Measurements from ENCODE around the gene SMC4. TPM values are rescaled to one million over a fixed set of nuclear protein-coding genes. Genes with fewer than 3 reads are reported as not detected.

The SMC4 gene
- polyA plus RNA-seq, 6 donors from 2014 or later, result 36.3 to 51.1 (median 46.1) TPM

DNA sequence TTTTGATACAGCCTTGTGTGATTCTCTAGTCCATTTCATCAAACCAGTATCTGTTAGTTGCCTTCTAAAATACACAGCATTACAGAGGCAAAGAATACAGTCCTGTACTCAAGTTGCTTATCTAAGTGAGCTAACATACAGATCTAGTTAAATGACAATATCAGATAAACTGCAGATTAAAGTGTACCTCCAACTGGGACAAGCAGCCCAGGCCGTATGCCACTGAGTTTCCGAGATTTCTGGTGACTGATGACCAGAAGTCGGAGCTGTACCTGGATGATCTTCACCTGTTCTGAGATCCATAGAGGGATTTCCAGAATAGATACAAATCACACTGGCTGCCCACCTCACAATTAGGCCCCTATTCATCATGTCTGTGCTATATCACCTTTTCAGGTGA, 56.4 kb downstream of the SMC4 start:
- H3K4me1 Mint-ChIP-seq, result peaks cover 0 to under 1% (median 0%) of the 10 kb centered on the region in 3 donors
- H3K9me3 Mint-ChIP-seq, result no peaks in the 10 kb centered on the region
- no peak overlapping the region for H3K4me3 Mint-ChIP-seq
- DNase-seq, result no peak
- H3K27ac Mint-ChIP-seq, result no peak overlapping the region
- H3K27me3 Mint-ChIP-seq, result no peaks in the 10 kb centered on the region
- no peaks in the 10 kb centered on the region for H3K36me3 Mint-ChIP-seq
- ATAC-seq (ENCODE audit: low read depth in 2 of 2), result no peak

DNA sequence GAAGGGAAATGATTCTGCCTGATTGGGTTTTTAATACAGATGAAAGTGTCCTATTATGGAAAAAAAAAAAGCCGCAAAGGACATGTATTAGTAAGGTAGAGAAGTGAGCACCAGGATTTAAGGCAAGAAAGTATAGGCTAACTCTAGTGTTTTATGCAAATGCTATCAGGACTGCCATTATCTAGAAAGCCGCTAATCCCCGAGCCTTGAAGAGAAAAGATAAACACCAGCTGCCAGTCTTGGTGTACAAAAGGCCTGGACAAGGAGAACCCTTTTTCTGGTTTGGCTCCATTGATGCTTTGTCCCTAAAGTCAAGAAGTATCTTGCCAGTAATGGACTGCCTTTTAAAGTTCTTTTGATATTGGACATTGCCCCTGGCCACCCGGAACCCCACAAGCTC, 58.7 kb downstream of the SMC4 start:
- peaks cover 0 to 9% (median 4%) of the 10 kb centered on the region in 3 donors for H3K27me3 Mint-ChIP-seq
- no peaks in the 10 kb centered on the region for H3K36me3 Mint-ChIP-seq
- H3K9me3 Mint-ChIP-seq, result no peaks in the 10 kb centered on the region
- ATAC-seq (ENCODE audit: low read depth in 2 of 2), result no peak
- peak overlapping the region in 1 of 6 donors; percentile 14 for H3K27ac Mint-ChIP-seq
- no peak for DNase-seq
- no peak overlapping the region for H3K4me3 Mint-ChIP-seq
- no peaks in the 10 kb centered on the region for H3K4me1 Mint-ChIP-seq

DNA sequence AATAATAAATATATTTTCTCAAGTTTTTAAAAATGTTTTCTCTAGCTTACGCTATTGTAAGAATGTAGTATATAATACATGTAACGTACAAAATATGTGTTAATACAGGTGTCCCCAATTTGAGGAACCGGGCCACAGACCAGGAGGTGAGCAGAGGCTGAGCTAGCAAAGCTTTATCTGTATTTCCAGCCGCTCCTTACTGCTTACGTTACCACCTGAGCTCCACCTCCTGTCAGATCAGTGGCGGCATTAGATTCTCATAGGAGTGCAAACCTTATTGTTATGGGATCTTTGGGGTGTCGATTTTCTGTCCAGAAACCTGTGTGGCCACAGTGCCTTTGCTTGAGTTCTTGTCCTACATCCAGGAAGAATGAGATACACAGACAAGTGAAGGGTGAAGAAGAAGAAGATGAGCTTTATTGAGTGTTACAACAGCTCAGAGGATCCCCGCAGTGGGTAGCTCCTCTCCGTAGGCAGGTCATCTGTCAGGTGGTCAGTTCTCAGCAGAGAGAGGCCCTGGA, 60.1 kb downstream of the SMC4 start:
- H3K27me3 Mint-ChIP-seq, result peaks cover 0 to 9% (median 9%) of the 10 kb centered on the region in 3 donors
- H3K4me1 Mint-ChIP-seq, result no peaks in the 10 kb centered on the region
- H3K27ac Mint-ChIP-seq, result no peak overlapping the region
- ATAC-seq (ENCODE audit: low read depth in 2 of 2), result no peak
- no peak for DNase-seq
- no peaks in the 10 kb centered on the region for H3K36me3 Mint-ChIP-seq
- H3K9me3 Mint-ChIP-seq, result no peaks in the 10 kb centered on the region
- no peak overlapping the region for H3K4me3 Mint-ChIP-seq

DNA sequence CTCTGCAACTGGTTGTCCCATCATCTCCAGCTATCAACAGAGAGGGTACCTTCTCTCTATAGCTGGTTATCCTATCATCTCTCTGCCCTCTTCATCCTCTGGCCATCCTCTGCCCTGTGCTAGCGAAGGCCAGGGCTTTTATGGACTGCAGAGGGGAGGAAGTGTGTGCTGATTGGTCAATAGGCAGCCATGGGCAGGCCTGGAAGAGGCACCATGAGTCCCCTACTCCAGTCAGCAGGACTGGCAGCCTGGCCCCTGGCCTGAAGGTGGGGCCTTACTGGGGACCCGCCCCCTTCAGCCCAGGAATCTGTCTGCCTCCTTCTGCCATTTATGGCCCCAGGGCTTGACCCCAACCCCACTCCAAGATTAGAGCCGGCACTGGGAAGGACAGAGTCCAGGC, 60.6 kb downstream of the SMC4 start:
- H3K27me3 Mint-ChIP-seq, result peaks cover 0 to 9% (median 9%) of the 10 kb centered on the region in 3 donors
- ATAC-seq (ENCODE audit: low read depth in 2 of 2) (no peak), DNase-seq (no peak)
- H3K9me3 Mint-ChIP-seq, result no peaks in the 10 kb centered on the region
- H3K4me3 Mint-ChIP-seq, result no peak overlapping the region
- H3K36me3 Mint-ChIP-seq, result no peaks in the 10 kb centered on the region
- H3K4me1 Mint-ChIP-seq, result no peaks in the 10 kb centered on the region
- H3K27ac Mint-ChIP-seq, result no peak overlapping the region

DNA sequence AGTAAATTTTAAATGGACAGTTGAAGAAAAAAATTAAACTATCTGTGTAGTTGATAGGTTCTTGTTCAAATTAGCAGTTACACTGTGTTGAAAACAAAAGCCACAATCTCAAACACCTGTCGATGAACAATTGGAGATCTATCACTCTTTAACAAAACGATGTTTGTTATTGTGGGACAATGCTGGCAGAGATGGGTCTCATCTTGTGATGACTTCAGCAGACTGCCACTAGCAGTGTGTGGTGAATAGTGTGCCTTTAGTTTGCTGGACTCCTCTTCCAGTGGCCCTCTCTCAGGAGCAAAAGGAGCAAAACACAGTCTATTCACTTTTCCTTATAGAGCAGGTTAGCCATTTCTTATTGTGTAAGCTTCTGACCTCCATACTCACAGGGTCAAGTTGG, 64.9 kb downstream of the SMC4 start:
- H3K9me3 Mint-ChIP-seq, result peaks cover 0 to 11% (median 4%) of the 10 kb centered on the region in 7 donors
- H3K4me3 Mint-ChIP-seq, result no peak overlapping the region
- DNase-seq (no peak), ATAC-seq (ENCODE audit: low read depth in 2 of 2) (no peak)
- no peaks in the 10 kb centered on the region for H3K4me1 Mint-ChIP-seq
- H3K27me3 Mint-ChIP-seq, result peaks cover 8 to 9% (median 9%) of the 10 kb centered on the region in 3 donors
- no peak overlapping the region for H3K27ac Mint-ChIP-seq
- H3K36me3 Mint-ChIP-seq, result peaks cover 0 to 6% of the 10 kb centered on the region in 2 donors

DNA sequence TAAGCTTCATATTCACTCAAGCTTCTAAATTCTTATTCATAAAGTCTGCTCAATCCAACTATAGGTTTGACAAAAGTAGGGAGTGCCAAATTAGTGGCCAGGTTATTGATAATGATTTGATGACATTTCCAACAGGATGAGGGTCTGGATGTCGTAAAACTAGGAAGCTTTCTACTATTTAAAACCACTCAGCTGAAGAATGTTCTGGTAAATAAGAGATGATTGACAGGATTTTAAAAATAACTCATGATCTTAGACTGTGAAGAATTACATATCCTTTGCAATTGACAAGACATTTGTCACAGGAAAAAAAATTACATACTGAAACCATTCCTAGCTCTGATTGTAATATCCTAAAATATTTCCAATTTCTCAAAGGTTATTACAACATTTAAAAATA, 65.5 kb downstream of the SMC4 start:
- Mint-ChIP-seq H3K4me3 (no peak overlapping the region), H3K27ac (no peak overlapping the region), H3K27me3 (peaks cover 8 to 9% (median 9%) of the 10 kb centered on the region in 3 donors), H3K4me1 (no peaks in the 10 kb centered on the region), H3K9me3 (peaks cover 4 to 18% (median 10%) of the 10 kb centered on the region in 7 donors), H3K36me3 (peaks cover 4 to 13% of the 10 kb centered on the region in 2 donors)
- ATAC-seq (ENCODE audit: low read depth in 2 of 2) (no peak), DNase-seq (no peak)

DNA sequence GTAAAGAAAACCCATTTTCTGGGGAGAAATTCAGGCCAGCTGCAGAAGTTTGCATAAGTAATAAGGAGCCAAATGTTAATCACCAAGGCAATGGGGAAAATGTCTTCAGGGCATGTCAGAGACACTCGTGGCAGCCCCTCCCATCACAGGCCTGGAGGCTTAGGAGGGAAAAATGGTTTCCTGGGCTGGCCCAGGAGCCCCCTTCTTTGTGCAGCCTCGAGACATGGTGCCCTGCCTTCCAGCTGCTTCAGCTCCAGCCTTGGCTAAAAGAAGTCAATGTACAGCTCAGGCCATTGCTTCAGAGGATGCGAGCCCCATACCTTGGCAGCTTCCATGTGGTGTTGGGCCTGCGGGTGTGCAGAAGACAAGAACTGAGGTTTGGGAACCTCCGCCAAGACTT, 70.7 kb downstream of the SMC4 start:
- H3K4me3 Mint-ChIP-seq, result peak overlapping the region in 1 of 8 donors; percentile 44
- H3K36me3 Mint-ChIP-seq, result peaks cover 4 to 14% of the 10 kb centered on the region in 2 donors
- peaks cover 0 to 8% (median 0%) of the 10 kb centered on the region in 3 donors for H3K27me3 Mint-ChIP-seq
- ATAC-seq (ENCODE audit: low read depth in 2 of 2), result no peak
- peaks cover 6 to 28% (median 22%) of the 10 kb centered on the region in 7 donors for H3K9me3 Mint-ChIP-seq
- no peak for DNase-seq
- no peak overlapping the region for H3K27ac Mint-ChIP-seq
- H3K4me1 Mint-ChIP-seq, result peaks cover 0 to 8% (median 4%) of the 10 kb centered on the region in 3 donors

DNA sequence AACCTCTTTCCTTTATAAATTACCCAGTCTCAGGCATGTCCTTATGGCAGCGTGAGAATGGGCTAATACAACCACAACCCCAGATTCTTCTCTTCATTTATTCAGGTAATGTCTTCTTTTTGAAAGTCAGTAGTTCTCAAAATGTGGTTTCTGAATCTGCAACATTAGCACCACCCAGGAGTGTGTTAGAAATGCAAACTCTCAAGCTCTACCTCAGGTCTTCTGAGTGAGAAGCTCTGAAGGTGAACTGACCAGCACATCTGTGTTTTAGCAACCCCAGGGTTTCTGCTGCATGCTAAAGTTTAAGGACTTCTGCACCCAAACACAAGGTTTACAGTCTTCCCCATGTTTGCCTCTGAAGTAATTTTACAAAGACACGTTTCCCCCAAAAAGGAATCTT, 72.4 kb downstream of the SMC4 start:
- H3K27me3 Mint-ChIP-seq, result peaks cover 0 to 8% (median 0%) of the 10 kb centered on the region in 3 donors
- H3K9me3 Mint-ChIP-seq, result peaks cover 6 to 28% (median 22%) of the 10 kb centered on the region in 7 donors
- H3K4me1 Mint-ChIP-seq, result peaks cover 0 to 8% (median 4%) of the 10 kb centered on the region in 3 donors
- no peak overlapping the region for H3K27ac Mint-ChIP-seq
- H3K4me3 Mint-ChIP-seq, result no peak overlapping the region
- DNase-seq, result no peak
- no peak for ATAC-seq (ENCODE audit: low read depth in 2 of 2)
- H3K36me3 Mint-ChIP-seq, result peaks cover 4 to 14% of the 10 kb centered on the region in 2 donors

DNA sequence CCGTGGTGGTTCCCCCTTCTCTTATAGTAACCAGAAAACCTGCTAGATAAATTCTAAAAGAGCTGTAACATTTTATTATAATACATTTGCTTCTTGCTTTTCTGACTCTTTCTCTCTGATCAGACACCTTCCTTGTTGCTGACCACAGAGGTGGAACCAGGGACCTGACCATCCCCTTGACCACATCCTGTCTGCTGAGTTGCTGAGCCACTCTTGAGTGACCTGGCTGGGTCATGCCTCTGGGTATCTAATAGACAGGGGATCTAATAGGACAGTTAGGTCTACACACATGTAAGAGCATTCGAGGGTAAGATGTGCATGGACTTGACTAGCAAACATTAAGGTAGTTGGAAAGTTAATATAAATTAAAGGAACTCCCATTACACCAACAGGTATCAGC, 72.9 kb downstream of the SMC4 start:
- H3K27ac Mint-ChIP-seq, result no peak overlapping the region
- H3K36me3 Mint-ChIP-seq, result peaks cover 4 to 14% of the 10 kb centered on the region in 2 donors
- H3K27me3 Mint-ChIP-seq, result peaks cover 0 to 5% (median 0%) of the 10 kb centered on the region in 3 donors
- DNase-seq (no peak), ATAC-seq (ENCODE audit: low read depth in 2 of 2) (no peak)
- H3K4me3 Mint-ChIP-seq, result no peak overlapping the region
- peaks cover 0 to 8% (median 4%) of the 10 kb centered on the region in 3 donors for H3K4me1 Mint-ChIP-seq
- peaks cover 6 to 28% (median 22%) of the 10 kb centered on the region in 7 donors for H3K9me3 Mint-ChIP-seq

DNA sequence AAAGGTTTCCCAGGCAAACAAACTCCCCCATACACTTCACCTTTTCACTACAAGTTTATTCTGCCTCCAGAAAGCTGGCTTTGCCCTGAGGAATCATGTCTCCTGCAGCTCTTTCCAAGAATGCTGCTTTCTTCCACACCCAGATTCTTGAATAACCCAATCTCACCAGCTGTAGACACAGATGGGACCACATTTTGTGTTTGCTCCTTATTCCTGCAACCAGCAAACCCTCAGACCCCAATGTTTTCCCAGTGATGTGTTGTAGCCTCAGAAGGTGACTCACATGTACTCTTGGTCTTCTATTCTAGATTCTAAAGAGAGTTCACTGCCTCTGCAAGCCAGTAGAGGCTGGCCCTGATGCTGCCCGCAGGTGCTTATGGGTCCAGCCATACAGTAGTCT, 73.8 kb downstream of the SMC4 start:
- peaks cover 0 to 5% (median 5%) of the 10 kb centered on the region in 3 donors for H3K27me3 Mint-ChIP-seq
- DNase-seq (no peak), ATAC-seq (ENCODE audit: low read depth in 2 of 2) (no peak)
- H3K4me3 Mint-ChIP-seq, result no peak overlapping the region
- H3K36me3 Mint-ChIP-seq, result peaks cover 4 to 14% of the 10 kb centered on the region in 2 donors
- H3K27ac Mint-ChIP-seq, result no peak overlapping the region
- peaks cover 0 to 8% (median 4%) of the 10 kb centered on the region in 3 donors for H3K4me1 Mint-ChIP-seq
- peaks cover 6 to 28% (median 22%) of the 10 kb centered on the region in 7 donors for H3K9me3 Mint-ChIP-seq

DNA sequence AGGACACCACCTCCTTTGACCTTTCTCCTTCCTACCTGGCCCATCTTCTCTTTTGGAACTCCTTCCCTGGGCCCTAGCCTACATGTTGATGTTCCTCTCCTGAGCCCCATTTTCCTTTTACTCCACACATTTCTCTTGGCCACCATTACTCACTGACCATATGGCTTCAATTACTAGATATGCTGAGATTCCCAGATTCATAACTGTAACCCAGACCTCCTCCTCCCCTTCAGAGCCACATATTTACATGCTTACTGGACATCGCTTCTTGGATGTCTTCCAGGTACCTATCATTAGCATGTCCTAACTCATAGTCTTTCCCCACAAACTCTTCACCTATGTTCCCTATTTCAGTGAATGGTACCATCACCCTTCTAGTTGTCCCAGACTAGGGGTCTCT, 74.5 kb downstream of the SMC4 start:
- Mint-ChIP-seq H3K27me3 (peaks cover 0 to 5% (median 2%) of the 10 kb centered on the region in 3 donors), H3K4me1 (peaks cover 0 to 8% (median 4%) of the 10 kb centered on the region in 3 donors), H3K36me3 (peaks cover 4 to 12% of the 10 kb centered on the region in 2 donors), H3K27ac (no peak overlapping the region), H3K4me3 (no peak overlapping the region), H3K9me3 (peaks cover 6 to 26% (median 18%) of the 10 kb centered on the region in 7 donors)
- DNase-seq (no peak), ATAC-seq (ENCODE audit: low read depth in 2 of 2) (no peak)

DNA sequence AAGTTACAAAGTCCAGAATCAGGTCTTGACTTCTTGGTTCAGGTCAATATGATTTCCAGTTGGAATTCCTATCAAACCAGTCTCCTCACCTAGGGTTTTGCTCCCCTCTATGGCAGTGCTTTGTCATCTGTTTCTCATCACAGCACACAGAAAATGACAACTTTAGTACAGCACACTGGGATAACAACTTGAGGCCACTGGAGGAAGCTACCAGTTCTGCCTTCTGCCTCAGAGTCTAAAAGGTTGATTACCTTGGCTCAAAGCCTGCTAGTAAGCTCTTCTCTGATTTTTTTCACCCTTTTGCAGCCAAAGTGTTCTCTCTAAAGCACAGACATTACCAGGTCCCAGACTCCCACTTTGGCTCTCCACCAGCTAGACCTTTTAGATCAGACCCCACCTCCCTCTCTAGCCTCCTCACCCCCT, 75.0 kb downstream of the SMC4 start:
- Mint-ChIP-seq H3K27me3 (peaks cover 0 to 5% (median 0%) of the 10 kb centered on the region in 3 donors), H3K9me3 (peaks cover 5 to 21% (median 14%) of the 10 kb centered on the region in 7 donors), H3K4me1 (peaks cover 0 to 8% (median 4%) of the 10 kb centered on the region in 3 donors), H3K4me3 (no peak overlapping the region), H3K27ac (no peak overlapping the region), H3K36me3 (peaks cover 4 to 7% of the 10 kb centered on the region in 2 donors)
- no peak for DNase-seq
- no peak for ATAC-seq (ENCODE audit: low read depth in 2 of 2)

DNA sequence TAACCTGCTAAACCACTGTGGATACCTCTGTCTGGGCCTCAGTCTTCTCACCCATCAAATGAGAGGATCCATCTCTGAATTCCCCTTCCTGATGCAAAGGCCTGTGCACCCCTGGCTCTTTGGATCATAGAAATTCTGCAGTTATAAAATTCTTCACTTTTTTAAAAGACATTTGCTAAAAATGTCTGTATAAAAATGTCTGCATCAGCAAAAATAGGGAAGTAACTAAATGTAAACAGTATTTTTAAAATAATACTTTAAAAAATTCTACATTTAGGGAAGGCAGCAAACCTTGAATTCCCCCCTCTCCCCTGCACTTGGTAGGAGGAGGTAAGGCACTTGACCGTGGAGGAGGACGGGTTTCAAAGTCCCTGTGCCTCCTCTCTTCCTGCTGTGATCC, 75.7 kb downstream of the SMC4 start:
- DNase-seq (no peak), ATAC-seq (ENCODE audit: low read depth in 2 of 2) (no peak)
- no peak overlapping the region for H3K4me3 Mint-ChIP-seq
- no peak overlapping the region for H3K27ac Mint-ChIP-seq
- peaks cover 0 to 14% (median 7%) of the 10 kb centered on the region in 7 donors for H3K9me3 Mint-ChIP-seq
- peaks cover 0 to 8% (median 4%) of the 10 kb centered on the region in 3 donors for H3K4me1 Mint-ChIP-seq
- peaks cover 0 to 5% (median 0%) of the 10 kb centered on the region in 3 donors for H3K27me3 Mint-ChIP-seq
- no peaks in the 10 kb centered on the region for H3K36me3 Mint-ChIP-seq

DNA sequence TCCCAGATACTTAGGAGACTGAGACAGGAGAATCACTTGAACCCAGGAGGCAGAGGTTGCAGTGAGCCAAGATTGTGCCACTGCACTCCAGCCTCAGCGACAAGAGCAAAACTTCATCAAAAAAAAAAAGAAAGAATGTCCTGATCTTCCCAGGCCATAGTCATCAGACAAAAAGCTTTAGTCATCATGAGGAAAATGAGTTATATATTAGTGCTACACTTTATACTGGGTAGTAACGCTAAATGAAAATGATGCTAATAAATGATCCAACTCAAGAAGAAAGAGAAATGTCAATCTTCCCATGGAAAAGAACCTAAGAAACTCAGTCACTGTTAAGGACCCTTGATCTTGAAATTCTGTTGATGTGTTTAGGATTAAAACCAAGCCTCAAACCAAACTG, 76.4 kb downstream of the SMC4 start:
- peaks cover 0 to 5% (median 0%) of the 10 kb centered on the region in 3 donors for H3K27me3 Mint-ChIP-seq
- DNase-seq (no peak), ATAC-seq (ENCODE audit: low read depth in 2 of 2) (no peak)
- no peak overlapping the region for H3K27ac Mint-ChIP-seq
- H3K4me1 Mint-ChIP-seq, result peaks cover 0 to 8% (median 4%) of the 10 kb centered on the region in 3 donors
- H3K4me3 Mint-ChIP-seq, result no peak overlapping the region
- no peaks in the 10 kb centered on the region for H3K36me3 Mint-ChIP-seq
- peaks cover 0 to 7% (median 2%) of the 10 kb centered on the region in 7 donors for H3K9me3 Mint-ChIP-seq
